Measurements from ENCODE around the gene KRT83. TPM values are rescaled to one million over a fixed set of nuclear protein-coding genes. Genes with fewer than 3 reads are reported as not detected.

KRT83 gene
- total RNA-seq, 1 experiment from 2014 or later: not detected

DNA sequence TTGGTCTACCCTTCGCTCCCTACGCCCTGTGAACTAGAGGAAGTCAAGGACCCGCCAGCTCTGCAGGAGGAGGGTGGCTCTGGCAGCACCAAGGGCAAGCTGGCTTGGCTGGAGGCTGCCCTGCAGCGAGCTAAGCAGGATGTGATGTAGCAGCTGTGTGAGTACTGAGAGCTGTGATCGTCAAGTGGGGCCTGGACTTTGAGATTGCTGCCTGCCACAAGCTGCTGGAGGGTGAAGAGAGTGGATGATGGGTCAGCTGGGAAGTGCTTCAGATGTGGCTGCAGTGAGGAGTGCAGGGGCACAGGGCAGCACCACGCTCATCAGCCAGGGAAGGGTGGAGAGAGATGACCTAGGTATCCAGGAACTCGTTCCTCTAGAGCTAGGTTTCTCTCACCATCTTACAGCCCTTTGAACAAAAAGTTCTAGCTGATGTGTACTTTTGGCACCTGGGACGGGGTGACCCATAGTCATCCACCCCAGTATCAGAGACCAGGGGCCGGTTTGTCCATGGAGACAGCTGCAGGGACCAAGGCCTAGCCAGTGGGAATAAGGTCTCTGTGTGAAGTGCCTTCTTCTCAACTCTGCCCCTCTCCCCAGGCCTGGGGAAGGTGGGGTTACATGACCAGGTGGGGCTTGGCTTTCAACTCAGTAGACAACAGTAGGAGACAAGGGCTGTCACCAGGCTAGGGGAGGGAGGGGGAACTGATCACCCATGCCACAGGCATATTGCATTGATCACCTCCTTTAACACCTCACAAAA lies 43.5 kb downstream of the KRT83 start:
- POLR2A ChIA-PET (ENCODE audit: unreplicated experiment): interaction anchor here (0.6 to 4.0 kb wide), 6 partner anchors 21 to 130 kb away, joined by 5 to 51 read pairs (median 14); no protein-coding TSS in a partner anchor

GRCh38 chr12:52275686-52276085 lies 45.5 kb downstream of the KRT83 start:
- Histone ChIP-seq H3K9me3 (ENCODE audit: insufficient read depth, low read depth) (no peaks in the 10 kb centered on the region), H3K27ac (no peak overlapping the region), H3K79me2 (ENCODE audit: low read depth) (no peaks in the 10 kb centered on the region), H3F3A (ENCODE audit: insufficient read depth, low read depth) (peaks cover 25% of the 10 kb centered on the region), H4K20me1 (ENCODE audit: insufficient read depth) (no peaks in the 10 kb centered on the region), H3K27me3 (ENCODE audit: insufficient read depth, low read depth) (no peaks in the 10 kb centered on the region), H3K9me2 (ENCODE audit: insufficient read depth) (no peaks in the 10 kb centered on the region), H3K4me3 (no peak overlapping the region), H3K4me2 (no peak overlapping the region), H2AFZ (no peak overlapping the region), H3K36me3 (ENCODE audit: low read depth) (no peaks in the 10 kb centered on the region), H3K4me1 (replicated peaks; ENCODE audit: insufficient read depth) (peaks cover 37% of the 10 kb centered on the region)
- intact Hi-C loops (cut with micrococcal nuclease; ENCODE audit: unreplicated experiment): no loop called here
- TF ChIP-seq, protein P1, sequence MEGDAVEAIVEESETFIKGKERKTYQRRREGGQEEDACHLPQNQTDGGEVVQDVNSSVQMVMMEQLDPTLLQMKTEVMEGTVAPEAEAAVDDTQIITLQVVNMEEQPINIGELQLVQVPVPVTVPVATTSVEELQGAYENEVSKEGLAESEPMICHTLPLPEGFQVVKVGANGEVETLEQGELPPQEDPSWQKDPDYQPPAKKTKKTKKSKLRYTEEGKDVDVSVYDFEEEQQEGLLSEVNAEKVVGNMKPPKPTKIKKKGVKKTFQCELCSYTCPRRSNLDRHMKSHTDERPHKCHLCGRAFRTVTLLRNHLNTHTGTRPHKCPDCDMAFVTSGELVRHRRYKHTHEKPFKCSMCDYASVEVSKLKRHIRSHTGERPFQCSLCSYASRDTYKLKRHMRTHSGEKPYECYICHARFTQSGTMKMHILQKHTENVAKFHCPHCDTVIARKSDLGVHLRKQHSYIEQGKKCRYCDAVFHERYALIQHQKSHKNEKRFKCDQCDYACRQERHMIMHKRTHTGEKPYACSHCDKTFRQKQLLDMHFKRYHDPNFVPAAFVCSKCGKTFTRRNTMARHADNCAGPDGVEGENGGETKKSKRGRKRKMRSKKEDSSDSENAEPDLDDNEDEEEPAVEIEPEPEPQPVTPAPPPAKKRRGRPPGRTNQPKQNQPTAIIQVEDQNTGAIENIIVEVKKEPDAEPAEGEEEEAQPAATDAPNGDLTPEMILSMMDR (conservative IDR thresholded peaks at IDR 0.05): no peak
- no peak for TF ChIP-seq EZH2 (IDR thresholded peaks at IDR 0.05; ENCODE audit: low read depth)
- CTCF ChIA-PET: no interaction called here
- POLR2A ChIA-PET (ENCODE audit: unreplicated experiment): no interaction called here
- BruUV-seq (replicated peaks): no TSS peak
- DNase-seq: no peak

More for the DNA sequence above, 43.5 kb downstream of the KRT83 start:
- no peak for TF ChIP-seq EZH2 (IDR thresholded peaks at IDR 0.05; ENCODE audit: low read depth)
- TF ChIP-seq, protein P1 (conservative IDR thresholded peaks at IDR 0.05): no peak
- H3K9me3 ChIP-seq (ENCODE audit: insufficient read depth, low read depth): no peaks in the 10 kb centered on the region
- no peak for DNase-seq
- no peaks in the 10 kb centered on the region for H3K36me3 ChIP-seq (ENCODE audit: low read depth)
- BruUV-seq (replicated peaks): no TSS peak
- H3K4me1 ChIP-seq (replicated peaks; ENCODE audit: insufficient read depth): peaks cover 55% of the 10 kb centered on the region
- H4K20me1 ChIP-seq (ENCODE audit: insufficient read depth): no peaks in the 10 kb centered on the region
- no peaks in the 10 kb centered on the region for H3K9me2 ChIP-seq (ENCODE audit: insufficient read depth)
- H3K27me3 ChIP-seq (ENCODE audit: insufficient read depth, low read depth): no peaks in the 10 kb centered on the region
- CTCF ChIA-PET: interaction anchor here (0.7 to 3.7 kb wide), 4 partner anchors 27 to 588 kb away, joined by 3 to 23 read pairs (median 7); no protein-coding TSS in a partner anchor
- intact Hi-C loops (cut with micrococcal nuclease; ENCODE audit: unreplicated experiment): loop anchor here (2.0 kb wide), 2 partner anchors 25 to 33 kb away; no protein-coding TSS in a partner anchor
- peak overlapping the region; percentile 100 for H3K4me2 ChIP-seq
- peak overlapping the region; percentile 78; the same call in 1 of the 2 replicates for H3K4me3 ChIP-seq
- peaks cover 45% of the 10 kb centered on the region for H3F3A ChIP-seq (ENCODE audit: insufficient read depth, low read depth)
- H3K79me2 ChIP-seq (ENCODE audit: low read depth): no peaks in the 10 kb centered on the region
- no peak overlapping the region for H2AFZ ChIP-seq
- H3K27ac ChIP-seq: peak overlapping the region; percentile 100

GRCh38 chr12:52274521-52275120 lies 46.6 kb downstream of the KRT83 start, which contains the start of gene KRT86:
TSS of gene KRT86 (plus strand) at chr12:52274645. CDS start at chr12:52301917, 27,272 bp downstream.
- H2AFZ ChIP-seq: no peak within 1 kb of the TSS
- intact Hi-C loops (cut with micrococcal nuclease; ENCODE audit: unreplicated experiment): no loop called here
- H3F3A ChIP-seq (ENCODE audit: insufficient read depth, low read depth): peaks cover 18% of the 10 kb centered on the region
- TF ChIP-seq, protein P1 (conservative IDR thresholded peaks at IDR 0.05): no peak
- no peak for TF ChIP-seq EZH2 (IDR thresholded peaks at IDR 0.05; ENCODE audit: low read depth)
- H3K79me2 ChIP-seq (ENCODE audit: low read depth): no peaks in the 10 kb centered on the region
- no peak for DNase-seq
- BruUV-seq (replicated peaks): no TSS peak
- POLR2A ChIA-PET (ENCODE audit: unreplicated experiment): no interaction called here
- no peaks in the 10 kb centered on the region for H3K27me3 ChIP-seq (ENCODE audit: insufficient read depth, low read depth)
- H3K4me2 ChIP-seq: no peak within 1 kb of the TSS
- CTCF ChIA-PET: no interaction called here
- no peak within 1 kb of the TSS for H3K27ac ChIP-seq
- no peak within 1 kb of the TSS for H3K4me3 ChIP-seq
- no peaks in the 10 kb centered on the region for H3K36me3 ChIP-seq (ENCODE audit: low read depth)
- no peaks in the 10 kb centered on the region for H3K9me2 ChIP-seq (ENCODE audit: insufficient read depth)
- no peaks in the 10 kb centered on the region for H4K20me1 ChIP-seq (ENCODE audit: insufficient read depth)
- H3K9me3 ChIP-seq (ENCODE audit: insufficient read depth, low read depth): no peaks in the 10 kb centered on the region
- H3K4me1 ChIP-seq (replicated peaks; ENCODE audit: insufficient read depth): peaks cover 29% of the 10 kb centered on the region

All from PC-9 (cell line).